Activated T-cell treated with anti-CD3 and anti-CD28 coated beads for 4 hours (primary cell): ENCODE data around the gene LIN37.
A peak's percentile ranks its signal among the peaks of the same experiment; 100 is the strongest.

ENCODE experiments used
- DNase-seq: peaks from one replicate; pipeline ENCODE4 v3.0.0-alpha.2; 2020

The LIN37 gene

DNA sequence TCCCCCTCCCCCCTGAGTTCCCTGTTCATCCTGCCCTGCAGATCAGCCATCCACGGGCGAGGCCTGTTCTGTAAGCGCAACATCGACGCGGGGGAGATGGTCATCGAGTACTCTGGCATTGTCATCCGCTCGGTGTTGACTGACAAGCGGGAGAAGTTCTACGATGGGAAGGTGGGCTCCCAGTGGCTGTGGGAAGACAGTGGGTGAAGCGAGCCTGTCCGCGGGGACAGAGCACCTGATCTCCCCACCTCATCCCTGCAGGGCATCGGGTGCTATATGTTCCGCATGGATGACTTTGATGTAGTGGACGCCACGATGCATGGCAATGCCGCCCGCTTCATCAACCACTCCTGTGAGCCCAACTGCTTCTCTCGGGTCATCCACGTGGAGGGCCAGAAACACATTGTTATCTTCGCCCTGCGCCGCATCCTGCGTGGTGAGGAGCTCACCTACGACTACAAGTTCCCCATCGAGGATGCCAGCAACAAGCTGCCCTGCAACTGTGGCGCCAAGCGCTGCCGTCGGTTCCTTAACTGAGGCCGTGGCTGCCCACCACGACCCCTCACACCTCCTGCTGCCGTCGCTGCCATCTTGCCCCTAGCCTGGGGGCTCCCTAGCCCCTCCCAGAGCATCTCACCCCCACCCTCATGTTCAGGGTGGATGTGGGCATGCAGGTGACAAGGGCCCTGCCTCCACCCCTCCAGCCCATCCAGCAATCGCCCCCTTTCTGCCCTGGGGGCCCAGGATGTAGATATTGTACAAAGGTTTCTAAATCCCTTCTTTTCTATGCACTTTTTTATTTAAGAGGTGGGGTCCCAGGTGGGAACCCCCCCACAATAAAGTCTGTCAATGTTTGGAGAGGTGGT is 10.1 kb upstream of the LIN37 start:
- DNase-seq, result no peak

DNA sequence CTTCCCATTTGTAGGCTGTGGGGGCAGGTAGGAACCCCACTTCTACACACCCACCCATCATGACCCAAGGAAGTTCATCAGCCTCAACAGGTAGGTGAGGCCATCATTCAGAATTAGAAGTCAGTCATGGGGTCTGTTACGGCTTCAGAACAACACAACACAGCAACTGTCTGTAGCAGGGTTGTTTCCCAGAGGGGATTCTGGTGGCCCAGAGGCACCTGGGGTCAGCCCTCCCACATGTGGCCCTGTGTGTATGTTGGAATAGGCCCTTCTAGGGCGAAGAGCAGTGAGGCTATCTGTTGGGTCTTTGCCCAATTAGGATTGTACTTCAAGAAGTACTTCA is 9.5 kb upstream of the LIN37 start:
- DNase-seq, result no peak

DNA sequence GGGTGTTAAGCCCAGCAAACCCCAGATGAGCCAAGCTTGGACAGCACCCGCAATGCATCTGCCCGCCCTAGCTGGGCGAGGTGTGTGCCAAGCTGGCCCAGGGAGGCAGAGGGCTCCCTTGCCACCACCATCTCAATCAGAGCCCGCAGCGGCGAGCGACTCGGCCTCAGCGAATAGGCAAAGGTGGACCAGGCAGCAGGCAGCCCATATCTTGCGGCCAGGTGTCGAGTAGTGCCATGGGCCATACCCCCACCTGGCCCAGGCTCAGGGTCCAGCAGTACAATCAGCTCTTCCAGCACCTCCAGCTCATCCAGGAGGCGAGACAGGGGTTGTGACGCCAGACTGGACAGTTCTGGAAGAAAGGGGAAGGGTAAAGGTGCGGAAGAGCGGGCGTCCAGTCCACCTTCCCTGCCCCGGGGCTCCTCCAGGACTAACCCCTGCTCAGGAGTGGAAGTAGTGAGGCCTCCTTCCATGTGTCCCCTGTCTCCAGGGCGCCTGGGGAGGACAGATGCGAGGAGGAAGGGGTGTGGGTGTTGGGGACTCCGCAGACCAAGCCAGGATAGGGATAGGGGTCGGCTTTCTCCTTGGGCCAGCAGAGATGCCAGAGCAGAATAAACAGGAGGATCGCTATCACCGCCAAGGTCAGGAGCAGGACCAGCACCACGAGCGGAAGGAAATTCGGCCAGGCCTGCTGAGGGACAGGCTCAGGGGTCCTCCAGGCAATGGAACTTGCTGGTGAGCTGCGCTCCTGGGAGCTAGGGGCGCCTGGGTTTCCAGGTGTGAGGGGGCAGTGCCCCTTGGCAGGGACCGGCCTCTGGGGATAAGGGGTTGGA is 8.9 kb upstream of the LIN37 start:
- DNase-seq, result no peak

DNA sequence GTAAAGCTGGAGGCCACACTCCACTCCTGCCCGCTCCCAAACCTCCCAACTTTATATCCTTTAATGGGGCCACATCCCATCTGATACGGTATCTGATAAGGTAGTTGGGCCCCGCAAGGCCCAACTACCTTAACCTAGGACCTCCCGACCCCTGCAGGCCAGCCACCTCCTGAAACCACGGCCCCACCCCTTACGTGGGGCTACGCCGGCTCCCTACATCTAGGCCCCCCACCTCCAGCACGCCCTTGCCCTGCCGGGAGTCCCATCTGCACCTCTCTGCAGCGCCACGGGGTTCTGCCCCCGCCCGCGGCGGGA is 8.3 kb upstream of the LIN37 start:
- DNase-seq, result no peak

DNA sequence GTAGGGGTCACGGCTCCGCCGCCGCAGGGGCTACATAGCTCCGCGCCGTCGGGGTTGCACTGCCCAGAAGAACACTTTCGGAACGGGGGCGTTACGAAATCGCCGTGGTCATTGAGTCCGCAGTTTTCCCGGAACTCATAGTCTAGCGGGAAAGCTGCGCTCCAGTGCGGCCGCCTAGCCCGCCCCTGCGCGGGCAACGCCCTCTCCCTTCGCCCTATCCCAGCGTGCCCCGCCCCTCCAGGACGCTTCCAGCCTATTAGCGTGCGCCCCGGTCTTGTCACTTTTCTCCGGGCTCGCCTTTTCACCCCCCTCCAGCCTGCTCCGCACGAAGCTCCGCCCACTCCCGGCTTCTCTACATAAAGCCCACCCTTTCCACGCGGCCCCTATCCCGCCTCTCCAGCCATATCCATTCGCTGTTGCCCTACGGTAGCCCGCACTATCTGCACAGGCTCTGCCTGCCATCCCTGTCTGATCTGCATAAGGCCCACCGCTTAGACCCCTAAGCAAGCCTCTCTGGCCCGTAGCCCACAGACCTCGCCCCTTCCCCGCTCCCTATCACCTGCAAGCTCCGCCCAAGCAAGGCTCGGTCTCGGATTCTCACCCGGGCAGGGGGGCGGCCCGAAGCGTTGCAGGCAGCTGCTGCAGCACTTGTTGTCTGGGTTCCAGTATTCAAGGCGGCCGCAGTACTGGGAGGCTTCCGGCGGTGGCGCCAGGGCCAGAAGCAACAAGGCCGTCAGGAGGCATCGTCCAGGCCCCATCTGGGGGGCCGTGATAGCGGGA is 7.8 kb upstream of the LIN37 start:
- peak; percentile 92 for DNase-seq

DNA sequence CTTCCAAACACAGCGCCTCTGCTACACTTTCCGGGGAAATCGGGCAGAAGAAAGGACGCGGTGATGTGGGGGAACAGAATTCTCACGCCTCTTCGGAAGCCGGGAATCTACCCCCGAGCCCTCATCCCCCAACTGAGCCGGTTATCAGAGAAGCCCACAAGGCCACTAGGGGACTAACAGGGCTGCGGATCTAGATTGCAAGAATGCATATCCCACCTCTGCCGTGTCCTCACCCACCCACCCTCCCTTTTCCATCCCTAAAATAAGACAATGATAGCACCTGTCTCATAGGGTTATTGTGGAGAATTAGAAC is 7.2 kb upstream of the LIN37 start:
- no peak for DNase-seq

DNA sequence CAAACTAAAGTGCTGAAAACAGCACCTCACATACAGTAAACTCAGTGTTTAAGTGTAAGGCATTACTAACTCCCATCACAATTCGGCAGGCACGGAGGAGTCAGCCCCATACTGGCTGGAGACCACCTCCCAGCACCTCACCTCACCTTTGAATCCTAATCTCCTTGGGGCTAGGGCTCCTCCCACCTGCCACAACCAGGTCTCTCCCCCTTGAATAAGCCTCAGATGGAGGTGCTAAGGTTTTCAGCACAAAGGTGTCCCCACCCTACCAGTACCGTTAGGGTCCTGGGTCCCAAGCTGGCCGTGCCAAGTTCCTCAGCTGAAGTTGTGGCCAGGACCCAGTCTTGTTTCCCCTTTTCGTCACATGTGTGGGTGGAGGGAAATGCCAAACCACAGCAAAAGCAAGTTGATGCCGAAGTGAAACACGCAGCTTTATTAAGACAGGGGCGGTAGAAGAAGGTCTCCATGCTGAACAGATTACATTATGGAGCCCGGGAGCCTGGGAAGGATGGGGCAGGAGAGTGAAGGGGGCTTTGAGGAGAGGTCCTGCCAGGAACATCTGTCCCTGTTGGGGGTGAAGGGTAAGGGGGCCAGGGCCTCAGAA is 6.2 kb upstream of the LIN37 start, which contains the start of gene IGFLR1:
Gene IGFLR1, minus strand, starts transcription at position 332 of the 604 bp plus-strand sequence. CDS start 1,272 bp downstream, outside the sequence.
- peak; percentile 64 for DNase-seq

DNA sequence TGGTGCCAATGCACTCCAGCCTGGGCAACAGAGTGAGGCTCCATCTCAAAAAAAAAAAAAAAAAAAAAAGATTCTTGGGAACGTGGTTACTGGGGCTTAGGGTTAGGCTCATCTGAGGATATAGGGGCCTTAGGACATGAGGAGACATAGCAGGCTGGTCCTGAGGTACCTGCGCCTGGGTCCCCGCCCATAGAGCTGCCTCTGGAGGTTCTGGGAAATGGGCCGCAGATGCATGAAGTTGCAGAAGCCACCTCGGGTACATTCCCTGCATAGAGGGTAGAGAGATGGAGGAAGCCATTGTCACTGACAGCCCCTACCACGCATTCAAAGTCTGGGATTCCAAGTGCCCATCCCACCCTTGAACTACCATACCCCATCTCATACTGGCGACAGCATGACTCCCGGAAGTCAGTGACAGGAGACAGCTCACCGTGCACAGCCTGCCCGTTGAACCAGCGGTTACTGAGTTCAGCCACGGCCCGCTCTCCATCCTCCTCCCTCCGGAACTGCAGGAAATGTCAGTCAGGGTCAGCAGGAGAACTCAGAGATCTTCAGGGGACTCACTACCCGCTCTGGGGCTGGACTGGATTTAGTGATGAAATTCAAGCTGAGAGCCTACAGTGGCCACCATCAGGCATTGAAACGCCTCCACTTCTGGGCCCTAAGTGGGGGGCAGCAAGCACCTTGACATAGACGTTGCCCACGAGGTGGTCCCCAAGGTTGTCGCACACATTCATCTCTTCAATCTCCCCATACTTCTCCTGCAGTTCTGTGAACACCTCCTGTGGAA is 4.5 kb upstream of the LIN37 start:
- DNase-seq, result no peak

DNA sequence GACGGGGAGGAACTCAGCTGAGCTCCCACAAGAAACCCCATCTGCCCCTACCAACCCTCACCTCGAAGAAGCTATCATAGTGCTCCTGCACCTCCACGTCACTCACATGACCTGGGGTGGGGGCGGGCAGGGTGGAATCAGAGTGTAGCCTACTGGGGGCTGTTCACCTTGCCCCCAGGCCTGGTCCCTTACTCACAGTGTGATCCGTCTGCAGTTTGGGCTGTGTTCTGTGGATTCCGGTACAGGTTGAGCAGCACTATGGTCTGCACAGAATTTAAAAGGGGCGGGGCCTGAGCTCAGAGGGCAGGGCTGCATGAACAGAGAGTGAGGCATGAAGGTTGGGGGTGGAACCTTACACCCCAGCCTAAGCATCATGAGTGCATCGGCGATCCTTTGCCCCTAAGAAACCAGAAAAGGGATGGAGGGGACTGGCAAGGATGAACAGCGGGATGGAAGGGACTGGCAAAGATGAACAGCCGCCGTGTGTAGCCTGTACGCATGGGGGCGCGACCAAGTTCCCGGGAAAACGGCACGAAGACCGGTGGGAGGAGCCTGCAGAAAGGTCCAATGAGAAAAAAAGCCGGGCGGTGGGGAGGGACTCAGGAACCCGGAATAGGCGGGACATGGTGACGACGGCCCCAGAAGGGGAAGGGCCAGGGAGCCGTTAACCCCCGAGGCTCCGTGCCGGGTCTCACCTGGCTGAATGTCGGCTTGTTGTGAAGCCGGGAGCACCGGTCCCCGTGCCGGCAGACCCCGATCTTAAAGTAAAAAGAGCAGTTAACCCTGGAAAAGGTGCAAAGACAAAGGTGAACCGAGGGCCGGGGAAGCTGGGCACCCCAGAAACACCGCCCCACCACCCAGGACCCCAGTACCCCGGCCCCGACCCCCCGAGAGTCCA is 3.7 kb upstream of the LIN37 start:
- DNase-seq, result peak; percentile 90

DNA sequence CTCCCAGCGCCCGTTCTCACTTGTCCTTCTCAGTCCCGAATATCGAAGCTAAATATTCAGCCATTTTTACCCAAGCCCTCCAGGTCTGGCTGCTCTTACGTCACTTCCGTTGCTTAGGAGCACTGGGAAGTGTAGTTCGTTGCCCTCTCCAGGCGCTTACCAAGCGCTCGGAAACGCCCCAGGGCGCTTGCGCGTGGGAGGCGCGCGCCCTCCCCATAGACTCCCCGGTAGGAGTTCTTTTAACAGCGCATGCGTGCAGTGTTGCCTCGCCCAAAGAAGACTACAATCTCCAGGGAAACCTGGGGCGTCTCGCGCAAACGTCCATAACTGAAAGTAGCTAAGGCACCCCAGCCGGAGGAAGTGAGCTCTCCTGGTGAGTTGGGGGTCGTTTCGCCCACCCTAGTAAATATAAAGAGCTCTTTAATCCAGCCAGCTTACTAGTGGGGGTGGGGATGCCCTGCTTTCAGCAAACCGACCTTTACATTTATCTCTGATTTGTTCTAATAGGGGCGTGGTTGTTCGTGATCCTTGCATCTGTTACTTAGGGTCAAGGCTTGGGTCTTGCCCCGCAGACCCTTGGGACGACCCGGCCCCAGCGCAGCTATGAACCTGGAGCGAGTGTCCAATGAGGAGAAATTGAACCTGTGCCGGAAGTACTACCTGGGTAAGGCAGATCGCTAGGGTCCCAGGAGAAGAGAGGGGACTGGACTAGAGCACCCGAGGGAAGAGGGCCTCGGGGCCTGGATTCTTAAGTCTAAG is 2.9 kb upstream of the LIN37 start, which contains the start of the genes PSENEN and U2AF1L4:
Gene PSENEN, plus strand, starts transcription at position 324 of the 759 bp plus-strand sequence. Its CDS starts 280 bp downstream, at position 604.
Gene U2AF1L4, minus strand, starts transcription at position 91 of the 759 bp plus-strand sequence. Its CDS starts 27 bp downstream, at position 64.
- DNase-seq, result peak; percentile 91

DNA sequence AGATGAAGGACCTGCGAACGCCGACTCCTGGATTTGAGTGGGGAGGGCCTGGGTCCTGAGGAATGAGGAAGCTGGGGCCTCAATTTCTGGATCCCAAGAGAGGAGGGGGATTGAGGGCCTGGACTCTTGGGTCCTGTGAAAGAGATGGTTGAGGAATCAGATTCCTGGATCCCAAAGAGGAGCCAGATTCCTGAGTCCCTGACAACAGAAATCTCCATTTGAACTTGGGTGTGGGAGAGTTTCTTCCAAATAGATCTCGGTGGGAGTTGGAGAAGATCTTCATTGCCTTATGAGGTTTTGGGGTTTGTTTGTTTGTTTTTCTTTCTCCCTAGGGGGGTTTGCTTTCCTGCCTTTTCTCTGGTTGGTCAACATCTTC is 2.3 kb upstream of the LIN37 start:
- DNase-seq, result no peak

DNA sequence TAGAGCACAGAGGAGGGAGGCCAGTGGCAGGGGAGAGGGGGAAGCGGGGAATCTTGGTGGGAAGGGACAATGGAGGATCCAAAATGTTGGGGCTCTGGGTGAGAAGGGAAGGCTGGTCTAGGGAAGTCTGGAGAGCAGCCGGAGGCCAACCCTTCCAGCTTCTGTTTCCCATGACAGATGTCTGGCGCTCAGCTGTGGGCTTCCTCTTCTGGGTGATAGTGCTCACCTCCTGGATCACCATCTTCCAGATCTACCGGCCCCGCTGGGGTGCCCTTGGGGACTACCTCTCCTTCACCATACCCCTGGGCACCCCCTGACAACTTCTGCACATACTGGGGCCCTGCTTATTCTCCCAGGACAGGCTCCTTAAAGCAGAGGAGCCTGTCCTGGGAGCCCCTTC is 1.8 kb upstream of the LIN37 start:
- DNase-seq, result no peak

DNA sequence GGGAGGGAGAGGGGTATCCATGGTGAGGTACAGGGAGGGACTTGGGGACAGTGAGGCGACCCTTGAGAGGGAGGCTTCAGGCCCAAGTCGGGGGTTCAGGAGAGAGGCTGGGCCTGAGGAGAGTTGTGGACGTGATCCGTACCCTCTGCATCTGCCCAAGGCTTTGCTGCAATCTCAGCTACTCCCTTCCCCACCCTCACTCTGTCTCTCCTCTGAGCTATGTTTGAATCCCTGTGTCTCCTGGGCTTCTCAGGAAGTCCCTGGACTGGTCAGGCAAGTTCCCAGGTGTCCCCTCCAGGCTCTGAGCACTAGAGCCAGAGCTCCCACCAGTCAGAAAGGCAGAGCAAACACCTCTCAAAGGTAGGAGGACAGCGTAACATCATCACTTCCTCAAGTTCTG is 1.8 kb downstream of the LIN37 start:
- DNase-seq, result no peak

DNA sequence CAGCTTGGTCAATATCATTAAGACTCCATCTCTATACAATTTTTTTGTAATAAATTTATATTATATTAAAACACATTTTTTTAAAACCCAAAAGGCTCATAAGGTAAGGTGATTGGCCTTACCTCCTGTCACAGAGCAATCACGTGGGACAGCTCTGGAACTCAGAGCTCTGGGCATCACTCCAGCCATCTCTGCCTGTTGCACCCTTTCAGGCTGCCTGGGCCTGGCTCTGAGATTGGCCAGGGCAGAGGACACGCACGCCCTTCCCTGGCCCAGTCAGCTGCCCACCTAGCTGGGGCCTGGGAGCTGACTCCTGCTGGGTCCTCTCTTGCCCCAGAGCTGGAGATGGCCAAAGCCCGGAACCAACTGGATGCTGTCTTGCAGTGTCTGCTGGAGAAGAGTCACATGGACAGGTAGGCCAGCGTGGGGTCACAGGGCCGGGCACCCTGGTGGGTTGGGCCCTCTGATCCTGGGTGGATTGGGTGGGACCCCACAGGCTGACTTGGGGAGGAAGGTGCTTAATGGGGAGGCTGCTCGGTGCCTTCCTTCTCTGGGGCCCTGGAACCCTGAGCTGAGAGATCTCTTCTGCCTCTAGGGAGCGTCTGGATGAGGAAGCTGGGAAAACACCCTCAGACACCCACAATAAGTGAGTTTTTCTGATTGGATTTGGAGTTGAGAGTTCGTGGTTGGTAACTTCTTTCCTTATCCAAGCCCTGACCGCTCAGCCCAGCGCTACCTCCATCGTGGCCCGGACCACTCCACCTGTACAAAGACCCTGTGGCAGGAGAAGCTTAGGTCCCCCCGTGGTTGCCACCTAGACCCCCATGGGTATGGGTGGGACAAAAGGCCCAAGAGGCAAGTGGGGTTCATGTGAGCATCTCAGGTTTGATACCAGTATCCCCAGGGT is 3.7 kb downstream of the LIN37 start:
- no peak for DNase-seq

DNA sequence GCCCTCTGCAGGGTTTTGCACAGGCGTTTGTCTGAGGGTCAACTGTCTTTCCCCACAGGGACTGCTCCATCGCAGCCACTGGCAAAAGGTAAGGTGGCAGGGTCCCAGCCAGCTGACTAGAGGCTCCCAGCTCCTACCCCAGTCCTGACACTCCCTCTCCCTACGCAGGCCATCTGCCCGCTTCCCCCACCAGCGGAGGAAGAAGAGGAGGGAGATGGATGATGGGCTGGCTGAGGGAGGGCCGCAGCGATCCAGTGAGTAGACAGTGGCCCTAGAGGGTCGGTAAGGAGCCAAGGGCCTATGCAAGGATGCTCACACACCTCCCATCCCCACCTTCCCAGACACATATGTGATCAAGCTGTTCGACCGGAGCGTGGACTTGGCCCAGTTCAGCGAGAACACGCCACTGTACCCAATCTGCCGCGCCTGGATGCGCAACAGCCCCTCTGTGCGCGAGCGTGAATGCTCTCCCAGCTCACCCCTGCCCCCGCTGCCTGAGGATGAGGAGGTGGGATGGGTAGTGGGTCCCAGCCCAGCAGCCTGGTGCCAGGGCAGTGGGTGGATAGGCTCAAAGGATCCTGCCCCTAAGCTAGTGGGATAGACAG is 4.5 kb downstream of the LIN37 start:
- no peak for DNase-seq

DNA sequence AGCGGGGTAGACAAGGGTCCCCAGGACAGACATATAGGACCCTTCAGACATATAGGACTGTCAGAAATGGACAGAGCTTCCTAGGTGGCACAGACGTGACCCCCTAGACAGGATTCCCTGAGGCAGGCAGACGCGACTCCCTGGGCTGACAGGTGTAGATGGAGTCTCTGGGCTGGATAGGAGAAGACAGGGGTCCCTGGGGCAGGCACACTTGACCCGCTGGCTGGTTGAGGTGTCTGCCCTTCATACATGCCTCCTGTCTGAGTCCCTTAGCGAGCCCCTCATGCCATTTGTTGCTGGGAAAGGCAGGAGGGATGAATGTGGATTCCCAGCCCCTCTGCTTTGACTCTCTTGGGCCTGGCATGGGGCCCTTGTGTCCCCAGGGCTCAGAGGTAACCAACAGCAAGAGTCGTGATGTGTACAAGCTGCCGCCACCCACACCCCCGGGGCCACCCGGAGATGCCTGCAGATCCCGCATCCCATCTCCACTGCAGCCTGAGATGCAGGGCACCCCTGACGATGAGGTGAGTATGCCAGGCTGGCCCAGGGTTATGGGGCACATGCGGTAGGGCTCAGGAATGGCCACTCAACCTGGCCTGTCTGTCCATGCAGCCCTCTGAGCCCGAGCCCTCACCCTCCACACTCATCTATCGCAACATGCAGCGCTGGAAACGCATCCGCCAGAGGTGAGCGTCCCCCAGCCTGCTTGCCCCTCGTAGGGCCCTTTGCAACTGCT is 5.4 kb downstream of the LIN37 start:
- DNase-seq, result no peak

DNA sequence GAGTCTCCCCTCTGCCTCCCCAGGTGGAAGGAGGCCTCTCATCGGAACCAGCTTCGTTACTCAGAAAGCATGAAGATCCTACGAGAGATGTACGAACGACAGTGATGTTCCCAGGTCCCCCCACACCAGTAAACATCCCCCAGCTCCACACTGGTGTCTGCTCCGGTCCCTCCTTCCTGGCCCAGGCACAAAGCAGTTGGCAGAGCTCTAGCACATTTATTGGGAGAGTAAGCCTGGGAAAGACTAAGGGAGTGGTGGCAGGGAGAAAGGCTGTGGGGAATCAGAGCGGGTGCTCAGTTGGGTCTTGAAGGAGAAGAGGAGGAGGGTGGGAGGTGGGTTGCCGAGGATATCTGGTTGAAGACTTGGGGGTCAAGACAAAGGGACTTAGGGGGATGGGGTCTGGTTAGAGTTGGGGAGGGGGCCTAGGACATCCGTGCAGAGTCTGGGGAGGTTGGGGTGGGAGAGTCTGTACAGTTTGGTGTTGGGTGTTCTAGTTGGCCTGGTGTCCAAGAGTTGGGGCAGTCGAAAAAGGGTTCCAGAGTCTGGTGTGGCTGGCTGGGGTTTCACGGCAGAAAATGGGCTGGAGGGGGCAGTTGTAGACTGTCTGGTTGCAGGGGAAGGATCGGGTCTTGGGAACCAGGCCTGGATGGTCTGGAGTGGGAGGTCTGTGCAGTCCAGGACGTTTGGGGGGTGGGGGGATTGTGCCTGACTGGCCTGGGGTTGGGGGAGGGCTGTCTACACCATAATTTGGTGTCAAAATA is 6.2 kb downstream of the LIN37 start:
- no peak for DNase-seq
